Stimulated activated naive B cell treated with anti-CD40 and anti-IgM and Interleukin-4, amounts not matched to agents 10 μg/mL and 1 μg/mL and 100 μg/mL, for 72 hours (primary cell): ENCODE results near the gene RHOBTB3.

Experiments used
- ATAC-seq, 2 donors: fragments of 150-1000 bp; cut with Tn5 transposase; replicated peaks; 2 replicates each; pipeline ENCODE4 v1.10.0; 2021; ENCODE audit warnings: moderate library complexity in 1 of 2
- DNase-seq: peaks from one replicate; pipeline ENCODE4 v3.0.0; 2021
- H3K27ac Mint-ChIP-seq: one replicate; pipeline ENCODE4 v1.8.0; 2022; ENCODE audit warnings: mild to moderate bottlenecking, mixed read lengths
- H3K27me3 Mint-ChIP-seq, 2 donors: one replicate each; pipeline ENCODE4 v1.8.0; 2022; ENCODE audit warnings: mixed read lengths in 2 of 2
- H3K36me3 Mint-ChIP-seq, 2 donors: one replicate each; pipeline ENCODE4 v1.8.0; 2022; ENCODE audit warnings: mixed read lengths in 2 of 2, mild to moderate bottlenecking in 1 of 2
- H3K4me1 Mint-ChIP-seq, 2 donors: one replicate each; pipeline ENCODE4 v1.8.0; 2022; ENCODE audit warnings: mixed read lengths in 2 of 2, mild to moderate bottlenecking in 1 of 2
- H3K4me3 Mint-ChIP-seq, 2 donors: one replicate each; pipeline ENCODE4 v1.8.0; 2022; ENCODE audit warnings: mild to moderate bottlenecking in 2 of 2, mixed read lengths in 2 of 2, moderate library complexity in 1 of 2
- H3K9me3 Mint-ChIP-seq, 2 donors: one replicate each; pipeline ENCODE4 v1.8.0; 2022; ENCODE audit warnings: mixed read lengths in 2 of 2, mild to moderate bottlenecking in 1 of 2

RHOBTB3 gene

GRCh38 chr5:95721582-95722295 is 9.4 kb upstream of the RHOBTB3 start:
- no peaks in the 10 kb centered on the region for H3K9me3 Mint-ChIP-seq
- DNase-seq (no peak), ATAC-seq (no peak)
- no peaks in the 10 kb centered on the region for H3K4me1 Mint-ChIP-seq
- no peak overlapping the region for H3K27ac Mint-ChIP-seq
- H3K36me3 Mint-ChIP-seq = no peaks in the 10 kb centered on the region
- no peaks in the 10 kb centered on the region for H3K27me3 Mint-ChIP-seq
- H3K4me3 Mint-ChIP-seq = no peak overlapping the region

- no peak for ATAC-seq
- no peak for DNase-seq
- Mint-ChIP-seq H3K9me3 (no peaks in the 10 kb centered on the region), H3K4me1 (no peaks in the 10 kb centered on the region), H3K36me3 (no peaks in the 10 kb centered on the region), H3K27ac (no peak overlapping the region), H3K27me3 (no peaks in the 10 kb centered on the region), H3K4me3 (no peak overlapping the region)
These were observed 7.3 kb upstream of the RHOBTB3 start for GRCh38 chr5:95723632-95724369.

GRCh38 chr5:95725071-95725820 is 5.9 kb upstream of the RHOBTB3 start:
- Mint-ChIP-seq H3K4me3 (no peak overlapping the region), H3K9me3 (no peaks in the 10 kb centered on the region), H3K36me3 (no peaks in the 10 kb centered on the region), H3K27me3 (peaks cover 3 to 5% of the 10 kb centered on the region in 2 donors), H3K27ac (no peak overlapping the region), H3K4me1 (no peaks in the 10 kb centered on the region)
- no peak for ATAC-seq
- no peak for DNase-seq

GRCh38 chr5:95725937-95726810 is 5.0 kb upstream of the RHOBTB3 start:
- Mint-ChIP-seq H3K9me3 (no peaks in the 10 kb centered on the region), H3K36me3 (no peaks in the 10 kb centered on the region), H3K4me3 (no peak overlapping the region), H3K27me3 (peaks cover 9 to 12% of the 10 kb centered on the region in 2 donors), H3K4me1 (peaks cover 3 to 6% of the 10 kb centered on the region in 2 donors), H3K27ac (no peak overlapping the region)
- ATAC-seq (no peak), DNase-seq (no peak)

- no peaks in the 10 kb centered on the region for H3K36me3 Mint-ChIP-seq
- ATAC-seq (no peak), DNase-seq (no peak)
- H3K4me1 Mint-ChIP-seq = peaks cover 9 to 13% of the 10 kb centered on the region in 2 donors
- peaks cover 14 to 18% of the 10 kb centered on the region in 2 donors for H3K27me3 Mint-ChIP-seq
- no peaks in the 10 kb centered on the region for H3K9me3 Mint-ChIP-seq
- H3K4me3 Mint-ChIP-seq = no peak overlapping the region
- no peak overlapping the region for H3K27ac Mint-ChIP-seq
These were observed 4.0 kb upstream of the RHOBTB3 start for GRCh38 chr5:95726811-95727763.

- H3K27ac Mint-ChIP-seq = no peak overlapping the region
- peak in 1 of 2 donors; percentile 20 for ATAC-seq
These were observed 3.4 kb upstream of the RHOBTB3 start for GRCh38 chr5:95727764-95728191.

GRCh38 chr5:95728494-95729114 is 2.5 kb upstream of the RHOBTB3 start:
- ATAC-seq (no peak), DNase-seq (no peak)
- H3K9me3 Mint-ChIP-seq = no peaks in the 10 kb centered on the region
- H3K4me1 Mint-ChIP-seq = peaks cover 9 to 15% of the 10 kb centered on the region in 2 donors
- no peak overlapping the region for H3K4me3 Mint-ChIP-seq
- peaks cover 16 to 21% of the 10 kb centered on the region in 2 donors for H3K27me3 Mint-ChIP-seq
- no peak overlapping the region for H3K27ac Mint-ChIP-seq
- H3K36me3 Mint-ChIP-seq = no peaks in the 10 kb centered on the region

More at GRCh38 chr5:95727764-95728191, 3.4 kb upstream of the RHOBTB3 start:
- no peak overlapping the region for H3K4me3 Mint-ChIP-seq
- no peak for DNase-seq
- H3K9me3 Mint-ChIP-seq = no peaks in the 10 kb centered on the region
- no peaks in the 10 kb centered on the region for H3K36me3 Mint-ChIP-seq
- H3K4me1 Mint-ChIP-seq = peaks cover 9 to 15% of the 10 kb centered on the region in 2 donors
- H3K27me3 Mint-ChIP-seq = peaks cover 16 to 21% of the 10 kb centered on the region in 2 donors

GRCh38 chr5:95729115-95730010 is 1.8 kb upstream of the RHOBTB3 start:
- H3K27ac Mint-ChIP-seq = no peak overlapping the region

GRCh38 chr5:95730011-95730700 is 980 bp upstream of the RHOBTB3 start:
- peaks cover 9 to 15% of the 10 kb centered on the region in 2 donors for H3K4me1 Mint-ChIP-seq
- peaks cover 16 to 25% of the 10 kb centered on the region in 2 donors for H3K27me3 Mint-ChIP-seq
- H3K36me3 Mint-ChIP-seq = no peaks in the 10 kb centered on the region

More at GRCh38 chr5:95729115-95730010, 1.8 kb upstream of the RHOBTB3 start:
- H3K36me3 Mint-ChIP-seq = no peaks in the 10 kb centered on the region
- no peaks in the 10 kb centered on the region for H3K9me3 Mint-ChIP-seq
- H3K4me1 Mint-ChIP-seq = peaks cover 9 to 15% of the 10 kb centered on the region in 2 donors
- no peak overlapping the region for H3K4me3 Mint-ChIP-seq
- DNase-seq (no peak), ATAC-seq (no peak)
- H3K27me3 Mint-ChIP-seq = peaks cover 16 to 21% of the 10 kb centered on the region in 2 donors

GRCh38 chr5:95731571-95732554 is 727 bp downstream of the RHOBTB3 start:
- ATAC-seq = peak; percentile 61
- peaks cover 9 to 15% of the 10 kb centered on the region in 2 donors for H3K4me1 Mint-ChIP-seq
- H3K4me3 Mint-ChIP-seq = peak overlapping the region; percentile 87 to 93
- no peak for DNase-seq
- no peaks in the 10 kb centered on the region for H3K36me3 Mint-ChIP-seq
- peak overlapping the region; percentile 79 for H3K27ac Mint-ChIP-seq
- H3K9me3 Mint-ChIP-seq = no peaks in the 10 kb centered on the region
- H3K27me3 Mint-ChIP-seq = peaks cover 16 to 27% of the 10 kb centered on the region in 2 donors

More at GRCh38 chr5:95730011-95730700, 980 bp upstream of the RHOBTB3 start:
- DNase-seq = no peak
- no peaks in the 10 kb centered on the region for H3K9me3 Mint-ChIP-seq
- no peak for ATAC-seq
- peak overlapping the region; percentile 69 for H3K27ac Mint-ChIP-seq
- H3K4me3 Mint-ChIP-seq = peak overlapping the region; percentile 82 to 93
